Thoracic aorta (tissue), 2 donors: ENCODE results near the gene COL4A4. TPM values are rescaled to one million over a fixed set of nuclear protein-coding genes. Genes with fewer than 3 reads are reported as not detected.

Source experiments
- ATAC-seq: fragments of 150-250 bp; one replicate; pipeline ENCODE4 v1.8.0; 2017; ENCODE audit warnings: low read depth; ENCODE audit not compliant: insufficient number of reproducible peaks, low FRiP score
- DNase-seq: peaks from one replicate; pipeline ENCODE4 v3.0.0-alpha.2; 2020; ENCODE audit warnings: low spot score
- H3K27ac ChIP-seq, 2 donors: fragments of 200-600 bp; sonication (generic); 1 replicate in 1 of 2; 2 replicates in 1 of 2; pipeline ENCODE4 v1.5.1; 2016; ENCODE audit warnings: mild to moderate bottlenecking in 2 of 2, moderate library complexity in 2 of 2
- H3K27me3 ChIP-seq: fragments of 200-600 bp; sonication (generic); replicated peaks from 2 replicates; pipeline ENCODE4 v1.6.0; 2016; ENCODE audit warnings: mild to moderate bottlenecking; ENCODE audit not compliant: insufficient read depth
- H3K36me3 ChIP-seq: fragments of 200-600 bp; sonication (generic); one replicate; pipeline ENCODE4 v1.5.1; 2016
- H3K4me1 ChIP-seq, 2 donors: fragments of 200-600 bp; sonication (generic); 1 replicate in 1 of 2; 2 replicates in 1 of 2; pipeline versions ENCODE4 v1.5.1 to v1.6.0; 2016; ENCODE audit warnings: low read depth in 2 of 2, mild to moderate bottlenecking in 1 of 2; ENCODE audit not compliant: control insufficient read depth in 1 of 2
- H3K4me3 ChIP-seq: fragments of 200-600 bp; sonication (generic); 2 replicates; pipeline ENCODE4 v1.5.1; 2016; ENCODE audit warnings: mild to moderate bottlenecking
- H3K9me3 ChIP-seq: fragments of 200-600 bp; sonication (generic); 2 replicates; pipeline ENCODE4 v1.5.1; 2016
- total RNA-seq, 2 donors: library from RNA; depleted of rRNA; stranded (reverse); fragments of >200 nt; gene quantifications; one replicate each; pipeline versions ENCODE4 v1.1.0 to v1.2.3, GENCODE V29; 2016
- TF ChIP-seq, protein P1 (sequence below): fragments of 200-600 bp; sonication (generic); IDR thresholded peaks from one replicate; pipeline ENCODE4 v1.5.1; 2019; ENCODE audit warnings: antibody characterized with exemption

The COL4A4 gene
- total RNA-seq, 2 donors from 2014 or later: 17.2 to 34.0 TPM

DNA sequence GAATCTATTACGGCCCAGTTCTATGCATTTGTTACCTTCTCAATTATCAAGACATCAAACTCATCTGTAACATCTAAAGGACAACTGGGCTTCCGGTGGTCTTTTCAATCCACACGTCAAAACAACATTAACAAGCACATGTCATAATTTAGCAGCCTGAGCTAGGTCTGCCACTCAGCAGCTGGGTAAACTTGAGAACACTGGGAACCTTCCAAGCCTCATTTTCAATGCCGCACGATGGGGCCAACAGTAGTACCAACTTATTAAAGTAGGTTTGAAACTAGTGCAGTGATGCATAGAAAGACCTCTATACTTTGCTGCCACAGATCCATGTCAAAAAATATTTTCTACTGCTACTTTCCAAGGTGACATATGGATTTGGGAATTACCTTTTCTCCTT lies 60.4 kb downstream of the COL4A4 start:
- DNase-seq: no peak
- Histone ChIP-seq H3K4me3 (no peak overlapping the region), H3K27ac (no peak overlapping the region), H3K9me3 (no peaks in the 10 kb centered on the region), H3K4me1 (no peaks in the 10 kb centered on the region), H3K27me3 (no peaks in the 10 kb centered on the region), H3K36me3 (peaks cover 7% of the 10 kb centered on the region)
- ATAC-seq: no peak
- TF ChIP-seq, protein P1, sequence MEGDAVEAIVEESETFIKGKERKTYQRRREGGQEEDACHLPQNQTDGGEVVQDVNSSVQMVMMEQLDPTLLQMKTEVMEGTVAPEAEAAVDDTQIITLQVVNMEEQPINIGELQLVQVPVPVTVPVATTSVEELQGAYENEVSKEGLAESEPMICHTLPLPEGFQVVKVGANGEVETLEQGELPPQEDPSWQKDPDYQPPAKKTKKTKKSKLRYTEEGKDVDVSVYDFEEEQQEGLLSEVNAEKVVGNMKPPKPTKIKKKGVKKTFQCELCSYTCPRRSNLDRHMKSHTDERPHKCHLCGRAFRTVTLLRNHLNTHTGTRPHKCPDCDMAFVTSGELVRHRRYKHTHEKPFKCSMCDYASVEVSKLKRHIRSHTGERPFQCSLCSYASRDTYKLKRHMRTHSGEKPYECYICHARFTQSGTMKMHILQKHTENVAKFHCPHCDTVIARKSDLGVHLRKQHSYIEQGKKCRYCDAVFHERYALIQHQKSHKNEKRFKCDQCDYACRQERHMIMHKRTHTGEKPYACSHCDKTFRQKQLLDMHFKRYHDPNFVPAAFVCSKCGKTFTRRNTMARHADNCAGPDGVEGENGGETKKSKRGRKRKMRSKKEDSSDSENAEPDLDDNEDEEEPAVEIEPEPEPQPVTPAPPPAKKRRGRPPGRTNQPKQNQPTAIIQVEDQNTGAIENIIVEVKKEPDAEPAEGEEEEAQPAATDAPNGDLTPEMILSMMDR: no peak

DNA sequence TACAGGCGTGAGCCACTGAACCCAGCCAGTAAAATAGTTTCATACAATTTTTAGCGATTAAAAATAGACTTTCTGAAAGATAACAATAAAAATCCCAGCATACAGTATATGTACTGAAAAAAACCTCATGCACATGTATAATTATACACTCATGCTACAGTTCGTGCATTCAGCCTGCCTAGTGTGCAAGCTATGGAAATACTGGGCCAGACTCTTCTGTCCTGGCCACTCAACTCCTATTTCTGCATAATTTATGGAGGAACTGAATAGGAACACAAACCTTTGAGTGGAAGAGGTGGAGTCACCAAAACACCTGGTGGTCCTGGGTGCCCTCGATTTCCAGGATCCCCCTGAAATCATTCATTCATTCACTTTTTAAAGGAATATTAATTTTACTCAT lies 64.7 kb downstream of the COL4A4 start:
- DNase-seq (no peak), ATAC-seq (no peak)
- Histone ChIP-seq H3K27ac (no peak overlapping the region), H3K9me3 (no peaks in the 10 kb centered on the region), H3K27me3 (no peaks in the 10 kb centered on the region), H3K36me3 (peaks cover 18% of the 10 kb centered on the region), H3K4me1 (no peaks in the 10 kb centered on the region), H3K4me3 (no peak overlapping the region)
- TF ChIP-seq, protein P1: no peak

DNA sequence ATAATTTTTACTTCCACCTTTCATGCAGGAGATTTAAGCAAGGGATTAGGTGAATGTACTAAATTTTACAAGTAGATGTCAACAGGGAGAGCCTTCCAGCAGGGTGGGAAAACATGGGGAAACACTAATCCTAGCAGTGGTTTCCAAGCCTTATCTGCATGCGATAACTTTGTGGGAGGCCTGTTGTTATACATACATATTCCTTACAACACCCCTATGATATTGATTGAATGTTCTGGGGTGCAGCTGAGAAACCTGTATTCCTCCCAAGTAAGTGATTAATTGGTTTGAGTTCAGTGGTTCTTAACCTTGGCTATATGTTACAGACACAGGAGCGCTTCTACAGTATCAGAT lies 65.9 kb downstream of the COL4A4 start:
- H3K9me3 ChIP-seq: no peaks in the 10 kb centered on the region
- no peak overlapping the region for H3K4me3 ChIP-seq
- TF ChIP-seq, protein P1: no peak
- H3K36me3 ChIP-seq: peaks cover 24% of the 10 kb centered on the region
- DNase-seq: no peak
- ATAC-seq: no peak
- no peaks in the 10 kb centered on the region for H3K4me1 ChIP-seq
- H3K27me3 ChIP-seq: no peaks in the 10 kb centered on the region
- no peak overlapping the region for H3K27ac ChIP-seq

DNA sequence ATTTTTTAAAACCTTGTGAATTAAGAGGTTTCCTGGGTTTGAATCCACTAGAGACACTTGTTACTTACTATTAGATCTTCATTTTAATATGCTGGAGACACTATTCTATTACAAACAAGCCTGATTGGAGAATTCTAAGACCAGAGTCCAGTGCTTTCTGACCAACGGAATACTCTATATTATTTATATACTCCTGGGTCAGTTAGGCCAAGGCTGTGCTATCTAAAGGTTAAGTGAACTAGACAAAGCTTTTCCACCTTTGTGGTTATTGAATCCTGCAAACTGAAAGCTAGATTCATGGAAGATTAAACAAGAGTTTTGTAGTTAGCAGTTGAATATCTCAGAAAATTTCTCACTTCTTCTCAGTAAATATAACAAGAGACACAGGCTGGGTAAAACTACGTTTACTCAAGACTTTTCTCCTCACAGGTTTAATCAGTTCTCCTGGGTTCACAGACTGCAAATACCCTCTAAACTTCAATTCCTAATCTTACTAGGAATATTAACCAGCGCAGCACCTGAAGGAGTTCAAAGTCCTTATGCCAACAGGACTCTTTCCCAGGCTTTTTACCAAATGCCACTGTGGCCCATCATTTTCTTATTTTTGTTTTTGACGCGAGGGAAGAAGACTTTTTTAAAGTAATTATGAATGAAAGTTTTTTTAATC lies 66.4 kb downstream of the COL4A4 start:
- no peak overlapping the region for H3K4me3 ChIP-seq
- H3K9me3 ChIP-seq: no peaks in the 10 kb centered on the region
- H3K36me3 ChIP-seq: peaks cover 24% of the 10 kb centered on the region
- H3K27me3 ChIP-seq: no peaks in the 10 kb centered on the region
- ATAC-seq (no peak), DNase-seq (no peak)
- TF ChIP-seq, protein P1: no peak
- no peak overlapping the region for H3K27ac ChIP-seq
- H3K4me1 ChIP-seq: no peaks in the 10 kb centered on the region

DNA sequence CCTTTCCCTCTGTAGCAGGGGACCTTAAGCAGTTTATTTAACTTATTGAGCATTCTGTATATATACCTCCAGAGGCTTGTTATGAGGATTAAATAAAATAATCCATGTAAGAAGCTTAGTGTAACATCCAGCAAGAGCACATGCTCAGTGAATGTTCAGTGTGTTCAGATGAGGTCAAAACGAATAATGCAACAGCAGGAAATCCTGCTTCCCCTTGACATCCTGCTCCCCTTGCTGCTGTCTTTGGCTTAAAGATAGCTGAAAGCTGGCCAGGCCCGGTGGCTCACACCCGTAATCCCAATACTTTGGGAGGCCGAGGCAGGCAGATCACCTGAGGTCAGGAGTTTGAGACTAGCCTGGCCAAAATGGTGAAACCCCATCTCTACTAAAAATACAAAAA lies 68.7 kb downstream of the COL4A4 start:
- no peak overlapping the region for H3K4me3 ChIP-seq
- ATAC-seq (no peak), DNase-seq (no peak)
- H3K27ac ChIP-seq: no peak overlapping the region
- TF ChIP-seq, protein P1: no peak
- H3K9me3 ChIP-seq: no peaks in the 10 kb centered on the region
- no peaks in the 10 kb centered on the region for H3K4me1 ChIP-seq
- peaks cover 21% of the 10 kb centered on the region for H3K36me3 ChIP-seq
- no peaks in the 10 kb centered on the region for H3K27me3 ChIP-seq
